ENCODE results near the gene EPS8L3.

DNA sequence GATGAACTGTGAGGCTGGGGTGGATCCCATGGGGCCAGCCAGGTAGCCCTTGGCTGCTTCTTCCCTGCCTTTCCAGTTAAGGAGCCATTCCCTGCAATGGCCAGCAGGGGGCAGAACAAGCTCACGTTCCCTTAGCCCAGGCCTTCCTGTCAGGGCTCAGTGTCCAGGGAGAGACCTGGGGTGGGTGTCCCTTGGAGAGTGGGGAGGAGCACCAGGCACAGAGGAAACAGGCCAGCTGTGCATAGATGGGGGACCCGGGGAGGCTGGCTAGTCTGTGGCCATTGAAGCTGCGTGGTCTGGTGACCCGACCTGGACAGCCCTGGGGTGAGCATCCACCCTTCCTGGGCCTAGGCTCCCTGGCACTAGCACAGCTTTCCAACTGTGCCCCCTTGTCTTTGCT lies 13.2 kb upstream of the EPS8L3 start:
- no peak for TF ChIP-seq EZH2 (IDR thresholded peaks at IDR 0.05; ENCODE audit: insufficient read depth, poor library complexity, severe bottlenecking)
- TF ChIP-seq EZH2phosphoT487 (IDR thresholded peaks at IDR 0.05; ENCODE audit: insufficient read depth, low read depth), result no peak

All from GM23248 (cell line).